SKM-1 (cell line): ENCODE results near the gene OR5M11.
"Not testable (repeated sequence)": the region's sequence is repeated elsewhere in the genome, so short reads cannot be mapped to it uniquely, and the experiment has no call there.

Source experiments
- DNase-seq: peaks from one replicate; lab custom pipeline; 2025; ENCODE audit not compliant: unreplicated experiment; lab: John Stamatoyannopoulos, UW

Gene OR5M11

GRCh38 chr11:56543157-56543556 lies at the start of gene OR5M11:
Gene OR5M11 (minus strand): TSS chr11:56543257. CDS start chr11:56543257, 0 bp downstream.
- DNase-seq: no peak

- not testable (repeated sequence) for DNase-seq
These were observed 49.1 kb upstream of the OR5M11 start for GRCh38 chr11:56592088-56592717.

- DNase-seq: no peak
These were observed 34.6 kb upstream of the OR5M11 start, which contains the start of gene OR5M10 for GRCh38 chr11:56577621-56578020. Gene OR5M10 (minus strand): TSS chr11:56577721. CDS start chr11:56577721, 0 bp downstream.

GRCh38 chr11:56558574-56558973 lies 15.5 kb upstream of the OR5M11 start:
- DNase-seq: no peak

GRCh38 chr11:56554691-56555090 lies 11.6 kb upstream of the OR5M11 start:
- not testable (repeated sequence) for DNase-seq

GRCh38 chr11:56545531-56545930 lies 2.5 kb upstream of the OR5M11 start:
- no peak for DNase-seq

- no peak for DNase-seq
These were observed 682 bp upstream of the OR5M11 start for GRCh38 chr11:56543739-56544138.

- DNase-seq: no peak
These were observed 9.9 kb downstream of the OR5M11 start for GRCh38 chr11:56533054-56533740.

GRCh38 chr11:56531856-56532255 lies 11.2 kb downstream of the OR5M11 start:
- DNase-seq: no peak

- no peak for DNase-seq
These were observed 21.0 kb downstream of the OR5M11 start for GRCh38 chr11:56522008-56522407.

GRCh38 chr11:56513280-56513679 lies 29.8 kb downstream of the OR5M11 start:
- DNase-seq: no peak

GRCh38 chr11:56509439-56509838 lies 33.6 kb downstream of the OR5M11 start:
- DNase-seq: no peak

GRCh38 chr11:56497010-56497409 lies 46.0 kb downstream of the OR5M11 start:
- no peak for DNase-seq

GRCh38 chr11:56495117-56495516 lies 47.9 kb downstream of the OR5M11 start:
- no peak for DNase-seq
